Coronary artery (tissue), 2 donors: ENCODE measurements around the gene LPCAT3.

Experiments used
- DNase-seq: peaks from one replicate; pipeline ENCODE4 v3.0.0-alpha.2; 2017; ENCODE audit warnings: low spot score
- H3K27ac ChIP-seq, 2 donors: fragments of 200-600 bp; sonication (generic); one replicate each; pipeline ENCODE4 v1.5.1; 2016 to 2019
- H3K4me3 ChIP-seq: fragments of 200-600 bp; sonication (generic); 2 replicates; pipeline ENCODE4 v1.5.1; 2016; ENCODE audit warnings: mild to moderate bottlenecking, moderate library complexity
- CTCF ChIP-seq: fragments of 200-600 bp; sonication (generic); IDR thresholded peaks from one replicate; pipeline ENCODE4 v1.5.1; 2019; ENCODE audit warnings: antibody characterized with exemption

LPCAT3 gene

GRCh38 chr12:7009512-7009911 lies 8.8 kb downstream of the LPCAT3 start:
- Histone ChIP-seq H3K27ac (no peak overlapping the region), H3K4me3 (no peak overlapping the region)
- TF ChIP-seq CTCF: no peak
- no peak for DNase-seq

GRCh38 chr12:7008864-7009263 lies 9.4 kb downstream of the LPCAT3 start:
- Histone ChIP-seq H3K27ac (no peak overlapping the region), H3K4me3 (no peak overlapping the region)
- no peak for TF ChIP-seq CTCF
- no peak for DNase-seq

DNA sequence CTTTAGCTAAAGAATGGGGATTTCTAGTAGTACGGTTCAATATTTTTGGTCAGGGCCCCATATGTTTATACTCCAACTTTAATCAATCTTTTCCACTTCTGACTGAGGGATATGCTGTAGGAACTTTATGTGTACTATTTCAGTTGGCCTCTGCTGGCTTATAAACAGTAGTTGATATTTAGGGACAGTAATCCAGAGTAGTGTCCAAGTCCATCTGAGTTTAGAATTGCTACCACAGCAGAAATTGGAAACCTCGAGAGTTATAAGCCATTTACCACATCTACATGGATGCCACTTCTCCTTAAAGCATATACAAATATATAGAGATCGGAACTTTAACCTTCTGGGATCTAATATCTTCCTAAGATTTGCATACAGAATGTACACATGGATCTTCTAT lies 11.6 kb downstream of the LPCAT3 start:
- DNase-seq: no peak
- no peak for TF ChIP-seq CTCF
- Histone ChIP-seq H3K4me3 (no peak overlapping the region), H3K27ac (no peak overlapping the region)

- no peak for DNase-seq
- no peak overlapping the region for H3K27ac ChIP-seq
- TF ChIP-seq CTCF: no peak
- H3K4me3 ChIP-seq: no peak overlapping the region
These were observed 13.0 kb downstream of the LPCAT3 start for GRCh38 chr12:7005311-7005710.

- no peak for DNase-seq
- H3K4me3 ChIP-seq: no peak overlapping the region
- H3K27ac ChIP-seq: no peak overlapping the region
- TF ChIP-seq CTCF: no peak
These were observed 13.4 kb downstream of the LPCAT3 start for GRCh38 chr12:7004840-7005239.

GRCh38 chr12:7004287-7004803 lies 13.9 kb downstream of the LPCAT3 start:
- DNase-seq: no peak
- H3K4me3 ChIP-seq: no peak overlapping the region
- no peak overlapping the region for H3K27ac ChIP-seq
- no peak for TF ChIP-seq CTCF

GRCh38 chr12:7001921-7002591 lies 16.2 kb downstream of the LPCAT3 start:
- no peak overlapping the region for H3K4me3 ChIP-seq
- no peak for DNase-seq
- no peak for TF ChIP-seq CTCF
- no peak overlapping the region for H3K27ac ChIP-seq
